IMR-90 (cell line): ENCODE data around the gene TNNC2. TPM values are rescaled to one million over a fixed set of nuclear protein-coding genes. Genes with fewer than 3 reads are reported as not detected.

ENCODE experiments used
- ATAC-seq: fragments of 200-7000 bp; cut with Tn5 transposase; 2 replicates; pipeline ENCODE4 v1.9.1; 2020; ENCODE audit warnings: low read depth, mild to moderate bottlenecking, moderate library complexity
- BruUV-seq: library from RNA; stranded (reverse); fragments of 400-500 nt; replicated peaks from 2 replicates; lab custom pipeline; 2021; lab: Mats Ljungman, UMichigan
- CTCF ChIA-PET: fragments of 300-600 bp; formaldehyde crosslinking; extraction: SDS; loops from one replicate; lab custom pipeline; 2021; ENCODE audit warnings: antibody characterized with exemption; lab: Yijun Ruan, JAX
- POLR2A ChIA-PET: fragments of 300-600 bp; sonication (Branson Sonifier 250); formaldehyde crosslinking; loops from one replicate; lab custom pipeline; 2022; ENCODE audit warnings: antibody characterized with exemption; ENCODE audit not compliant: unreplicated experiment; lab: Charles Lee
- DNase-seq: peaks from one replicate; pipeline ENCODE4 v3.0.0; 2013
- H2AFZ ChIP-seq: replicated peaks from 2 replicates; pipeline ENCODE3; 2013; ENCODE audit warnings: low read length, mild to moderate bottlenecking; ENCODE audit not compliant: poor library complexity
- H2AK5ac ChIP-seq: 2 replicates; pipeline ENCODE4 v1.6.1; 2013; ENCODE audit warnings: low read depth, low read length, inconsistent platforms
- H2AK9ac ChIP-seq: replicated peaks from 2 replicates; pipeline ENCODE3; 2013; ENCODE audit warnings: mild to moderate bottlenecking, low read depth, low read length, moderate library complexity; ENCODE audit not compliant: poor library complexity
- H2BK120ac ChIP-seq: 2 replicates; pipeline ENCODE4 v1.6.1; 2013; ENCODE audit warnings: low read depth, low read length, inconsistent platforms
- H2BK15ac ChIP-seq: 3 replicates; pipeline ENCODE4 v1.6.1; 2013; ENCODE audit warnings: low read depth, low read length, inconsistent platforms
- H2BK20ac ChIP-seq: 2 replicates; pipeline ENCODE4 v1.6.1; 2013; ENCODE audit warnings: low read depth, mild to moderate bottlenecking, inconsistent platforms, low read length, moderate library complexity
- H2BK5ac ChIP-seq: 2 replicates; pipeline ENCODE4 v1.6.1; 2013; ENCODE audit warnings: mild to moderate bottlenecking, low read depth, low read length, inconsistent platforms; ENCODE audit not compliant: poor library complexity, severe bottlenecking
- H3K14ac ChIP-seq: replicated peaks from 2 replicates; pipeline ENCODE4 v1.6.1; 2013; ENCODE audit warnings: low read depth, low read length, inconsistent platforms
- H3K18ac ChIP-seq: 2 replicates; pipeline ENCODE4 v1.6.1; 2013; ENCODE audit warnings: low read depth, low read length, control low read depth
- H3K23ac ChIP-seq: 2 replicates; pipeline ENCODE4 v1.6.1; 2013; ENCODE audit warnings: low read depth, low read length, inconsistent platforms
- H3K27ac ChIP-seq: 2 replicates; pipeline ENCODE4 v1.5.1; 2013; ENCODE audit warnings: mild to moderate bottlenecking, control low read depth, low read length; ENCODE audit not compliant: insufficient read depth
- H3K27me3 ChIP-seq: 2 replicates; pipeline ENCODE4 v1.6.1; 2013; ENCODE audit warnings: low read length; ENCODE audit not compliant: control insufficient read depth, insufficient read depth
- H3K36me3 ChIP-seq: 2 replicates; pipeline ENCODE4 v1.6.1; 2013; ENCODE audit warnings: low read length, mixed read lengths; ENCODE audit not compliant: control insufficient read depth, insufficient read depth
- H3K4ac ChIP-seq: 2 replicates; pipeline ENCODE4 v1.6.1; 2013; ENCODE audit warnings: low read depth, low read length, inconsistent platforms
- H3K4me1 ChIP-seq: 2 replicates; pipeline ENCODE4 v1.6.1; 2013; ENCODE audit warnings: low read length, mixed read lengths; ENCODE audit not compliant: control insufficient read depth, insufficient read depth
- H3K4me2 ChIP-seq: 2 replicates; pipeline ENCODE4 v1.6.1; 2013; ENCODE audit warnings: low read depth, mild to moderate bottlenecking, control low read depth, low read length, moderate library complexity
- H3K4me3 ChIP-seq: 2 replicates; pipeline ENCODE4 v1.5.1; 2013; ENCODE audit warnings: low read depth, mild to moderate bottlenecking, control low read depth, low read length, moderate library complexity; ENCODE audit not compliant: insufficient read depth
- H3K56ac ChIP-seq: 2 replicates; pipeline ENCODE4 v1.6.1; 2013; ENCODE audit warnings: low read length, inconsistent platforms; ENCODE audit not compliant: insufficient read depth; ENCODE audit errors: extremely low read depth
- H3K79me1 ChIP-seq, 2 experiments: 2 replicates each; pipeline ENCODE4 v1.6.1; 2013; ENCODE audit warnings: low read length in 2 of 2, inconsistent platforms in 1 of 2, low read depth in 1 of 2
- H3K9ac ChIP-seq: 2 replicates; pipeline ENCODE4 v1.6.1; 2013; ENCODE audit warnings: low read depth, low read length, control low read depth
- H3K9me1 ChIP-seq: 2 replicates; pipeline ENCODE4 v1.6.1; 2013; ENCODE audit warnings: low read length, inconsistent platforms; ENCODE audit not compliant: insufficient read depth
- H3K9me3 ChIP-seq: 2 replicates; pipeline ENCODE4 v1.6.1; 2013; ENCODE audit warnings: low read length; ENCODE audit not compliant: control insufficient read depth, insufficient read depth
- H4K20me1 ChIP-seq: 2 replicates; pipeline ENCODE4 v1.6.1; 2013; ENCODE audit warnings: low read length, inconsistent platforms; ENCODE audit not compliant: insufficient read depth
- H4K5ac ChIP-seq: 2 replicates; pipeline ENCODE4 v1.6.1; 2013; ENCODE audit warnings: mild to moderate bottlenecking, low read depth, low read length, control low read depth
- H4K8ac ChIP-seq, 2 experiments: 2 replicates each; pipeline ENCODE4 v1.6.1; 2013; ENCODE audit warnings: low read depth in 2 of 2, low read length in 2 of 2, control low read depth in 1 of 2, inconsistent platforms in 1 of 2
- H4K91ac ChIP-seq: 2 replicates; pipeline ENCODE4 v1.6.1; 2013; ENCODE audit warnings: low read depth, low read length, inconsistent platforms; ENCODE audit not compliant: insufficient read depth
- CHD1 ChIP-seq: IDR thresholded peaks from 2 replicates; pipeline ENCODE4 v1.6.1; 2012; ENCODE audit warnings: low read depth, low read length, improper control_type of control experiment
- FOS ChIP-seq: fragments of 150-350 bp; IDR thresholded peaks from 2 replicates; pipeline ENCODE4 v1.6.1; 2016; ENCODE audit warnings: low read depth, low read length
- MAFK ChIP-seq: IDR thresholded peaks from 2 replicates; pipeline ENCODE4 v1.6.1; 2012; ENCODE audit warnings: low read depth, low read length, improper control_type of control experiment
- MAZ ChIP-seq: IDR thresholded peaks from 2 replicates; pipeline ENCODE4 v1.6.1; 2012; ENCODE audit warnings: low read depth, mild to moderate bottlenecking, low read length, improper control_type of control experiment, moderate library complexity, borderline replicate concordance
- MXI1 ChIP-seq: IDR thresholded peaks from 2 replicates; pipeline ENCODE4 v1.6.1; 2012; ENCODE audit warnings: low read depth, mild to moderate bottlenecking, low read length, moderate library complexity, borderline replicate concordance
- POLR2A ChIP-seq: IDR thresholded peaks from 2 replicates; pipeline ENCODE4 v1.6.1; 2012; ENCODE audit warnings: mild to moderate bottlenecking, low read depth, low read length
- RCOR1 ChIP-seq: IDR thresholded peaks from 2 replicates; pipeline ENCODE4 v1.6.1; 2012; ENCODE audit warnings: mild to moderate bottlenecking, low read length, improper control_type of control experiment; ENCODE audit not compliant: insufficient replicate concordance
- SMC3 ChIP-seq: fragments of 150-350 bp; IDR thresholded peaks from 2 replicates; pipeline ENCODE4 v1.6.1; 2016; ENCODE audit warnings: low read depth, mild to moderate bottlenecking, antibody characterized with exemption, low read length, moderate library complexity
- WGBS, 2 experiments: methylation state at CpG; one replicate each; pipeline versions ENCODE4 v1.1.5 to v1.1.7; 2013; ENCODE audit warnings: missing lambda C conversion rate in 2 of 2; ENCODE audit not compliant: insufficient read length in 1 of 2; ENCODE audit errors: extremely low coverage in 2 of 2; 5-methylcytosine and 5-hydroxymethylcytosine counted together
- dilution Hi-C: fragments of 300-500 bp; cut with HindIII; formaldehyde crosslinking; loops from one replicate; pipeline ENCODE4 v1.14.3; 2018; ENCODE audit warnings: low sequenced_read_pairs; ENCODE audit not compliant: unreplicated experiment
- in situ Hi-C: fragments of 300-500 bp; cut with MboI; formaldehyde crosslinking; loops from 3 replicates; pipeline ENCODE4 v1.14.3; 2019; ENCODE audit warnings: low sequenced_read_pairs, inconsistent platforms, mixed read lengths
- intact Hi-C: fragments of 100-400 bp; cut with micrococcal nuclease; formaldehyde crosslinking; loops from 2 replicates; pipeline ENCODE4 v1.10.0; 2022
- polyA plus RNA-seq, 3 experiments: library from polyadenylated mRNA; depleted of rRNA; stranded (reverse); fragments of >200 nt; gene quantifications; 2 replicates each; pipeline ENCODE4 v1.2.3, GENCODE V29; 2012; ENCODE audit warnings: low replicate concordance in 1 of 3
- total RNA-seq: library from RNA; depleted of rRNA; stranded (reverse); fragments of >200 nt; gene quantifications from 2 replicates; pipeline ENCODE4 v1.2.3, GENCODE V29; 2012
- TF ChIP-seq, protein P1 (sequence below): fragments of 150-350 bp; IDR thresholded peaks from 2 replicates; pipeline ENCODE4 v1.6.1; 2016; ENCODE audit warnings: low read depth, mild to moderate bottlenecking, low read length, moderate library complexity, borderline replicate concordance
- TF ChIP-seq, protein P2 (sequence below): fragments of 150-350 bp; IDR thresholded peaks from 2 replicates; pipeline ENCODE4 v1.6.1; 2017; ENCODE audit warnings: mild to moderate bottlenecking, antibody characterized with exemption, low read length, low read depth

Gene TNNC2
- total and polyA plus RNA-seq, 2 of the 4 experiments (the other 2 are of a cell fraction), result 0.46 TPM; not detected in 1

DNA sequence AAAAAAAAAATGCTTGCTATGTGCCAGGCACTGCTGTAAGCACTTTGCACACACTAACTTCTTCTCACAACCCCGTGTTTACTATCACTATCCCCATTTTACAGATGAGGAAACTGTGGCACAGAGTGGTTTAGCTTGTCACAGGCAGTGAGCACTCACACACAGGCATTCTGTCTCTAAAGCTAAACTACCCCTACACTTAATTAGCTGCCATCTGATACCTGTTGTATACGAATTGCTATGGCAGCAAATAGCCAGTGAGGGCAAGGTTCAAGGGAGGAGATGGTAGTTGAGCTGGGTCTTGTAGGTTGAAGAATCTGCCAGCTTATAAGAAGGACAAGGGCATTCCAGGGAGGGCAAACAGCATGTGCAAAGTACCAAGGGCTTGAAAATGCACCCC is 5.2 kb downstream of the TNNC2 start:
- no peak overlapping the region for H3K4me3 ChIP-seq
- H3K4me1 ChIP-seq, result peaks cover 23% of the 10 kb centered on the region
- no peak overlapping the region for H3K56ac ChIP-seq
- peaks cover 6% of the 10 kb centered on the region; the same call in 1 of the 2 replicates for H3K9me1 ChIP-seq
- no peak for TF ChIP-seq POLR2A
- TF ChIP-seq MXI1, result no peak
- TF ChIP-seq SMC3, result no peak
- TF ChIP-seq MAFK, result no peak
- TF ChIP-seq RCOR1, result no peak
- TF ChIP-seq, protein P1, sequence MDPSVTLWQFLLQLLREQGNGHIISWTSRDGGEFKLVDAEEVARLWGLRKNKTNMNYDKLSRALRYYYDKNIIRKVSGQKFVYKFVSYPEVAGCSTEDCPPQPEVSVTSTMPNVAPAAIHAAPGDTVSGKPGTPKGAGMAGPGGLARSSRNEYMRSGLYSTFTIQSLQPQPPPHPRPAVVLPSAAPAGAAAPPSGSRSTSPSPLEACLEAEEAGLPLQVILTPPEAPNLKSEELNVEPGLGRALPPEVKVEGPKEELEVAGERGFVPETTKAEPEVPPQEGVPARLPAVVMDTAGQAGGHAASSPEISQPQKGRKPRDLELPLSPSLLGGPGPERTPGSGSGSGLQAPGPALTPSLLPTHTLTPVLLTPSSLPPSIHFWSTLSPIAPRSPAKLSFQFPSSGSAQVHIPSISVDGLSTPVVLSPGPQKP, result no peak
- no peak for TF ChIP-seq MAZ
- no peak for TF ChIP-seq FOS
- no peak for TF ChIP-seq CHD1
- TF ChIP-seq, protein P2, sequence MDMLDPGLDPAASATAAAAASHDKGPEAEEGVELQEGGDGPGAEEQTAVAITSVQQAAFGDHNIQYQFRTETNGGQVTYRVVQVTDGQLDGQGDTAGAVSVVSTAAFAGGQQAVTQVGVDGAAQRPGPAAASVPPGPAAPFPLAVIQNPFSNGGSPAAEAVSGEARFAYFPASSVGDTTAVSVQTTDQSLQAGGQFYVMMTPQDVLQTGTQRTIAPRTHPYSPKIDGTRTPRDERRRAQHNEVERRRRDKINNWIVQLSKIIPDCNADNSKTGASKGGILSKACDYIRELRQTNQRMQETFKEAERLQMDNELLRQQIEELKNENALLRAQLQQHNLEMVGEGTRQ, result no peak
- in situ Hi-C loops, result no loop called here
- POLR2A ChIA-PET, result interaction anchor here (0.5 kb wide), 1 partner anchor 417 kb away, joined by 13 read pairs; no protein-coding TSS in a partner anchor
- no peak overlapping the region for H3K27ac ChIP-seq
- no peak overlapping the region for H2AK9ac ChIP-seq
- peaks cover 7% of the 10 kb centered on the region; the same call in 1 of the 2 replicates for H4K20me1 ChIP-seq
- no peak overlapping the region for H2BK5ac ChIP-seq
- no peak overlapping the region for H2AFZ ChIP-seq
- no peak overlapping the region for H4K8ac ChIP-seq
- H2AK5ac ChIP-seq, result no peak overlapping the region; the same call in 1 of the 2 replicates
- no peak overlapping the region for H3K14ac ChIP-seq
- H3K23ac ChIP-seq, result no peak overlapping the region; the same call in 1 of the 2 replicates
- dilution Hi-C loops, result no loop called here
- H2BK20ac ChIP-seq, result no peak overlapping the region
- H4K5ac ChIP-seq, result no peak overlapping the region
- WGBS, 2 experiments, result no CpG with 5 or more reads among the region's 2 CpGs
- no peaks in the 10 kb centered on the region for H3K9me3 ChIP-seq
- H4K91ac ChIP-seq, result no peak overlapping the region
- ATAC-seq, result no peak
- peaks cover 2% of the 10 kb centered on the region; the same call in 1 of the 2 replicates for H3K27me3 ChIP-seq
- no TSS peak for BruUV-seq
- DNase-seq, result no peak
- peaks cover 0 to 7% of the 10 kb centered on the region in 2 experiments; a peak in 2 of 4 replicates for H3K79me1 ChIP-seq
- H3K4ac ChIP-seq, result no peak overlapping the region
- no peak overlapping the region for H2BK15ac ChIP-seq
- intact Hi-C loops, result no loop called here
- H3K4me2 ChIP-seq, result no peak overlapping the region
- no peak overlapping the region for H3K9ac ChIP-seq
- H3K36me3 ChIP-seq, result no peaks in the 10 kb centered on the region
- CTCF ChIA-PET, result no interaction called here
- H2BK120ac ChIP-seq, result no peak overlapping the region
- H3K18ac ChIP-seq, result no peak overlapping the region
